ENCODE results near the gene PIEZO1. TPM values are rescaled to one million over a fixed set of nuclear protein-coding genes. Genes with fewer than 3 reads are reported as not detected.

PIEZO1 gene
- total and polyA plus RNA-seq, 9 of the 15 experiments (the other 6 are each of a cell fraction or from before 2014, with no cell fraction given) = 3.6 to 432 (median 131) TPM

DNA sequence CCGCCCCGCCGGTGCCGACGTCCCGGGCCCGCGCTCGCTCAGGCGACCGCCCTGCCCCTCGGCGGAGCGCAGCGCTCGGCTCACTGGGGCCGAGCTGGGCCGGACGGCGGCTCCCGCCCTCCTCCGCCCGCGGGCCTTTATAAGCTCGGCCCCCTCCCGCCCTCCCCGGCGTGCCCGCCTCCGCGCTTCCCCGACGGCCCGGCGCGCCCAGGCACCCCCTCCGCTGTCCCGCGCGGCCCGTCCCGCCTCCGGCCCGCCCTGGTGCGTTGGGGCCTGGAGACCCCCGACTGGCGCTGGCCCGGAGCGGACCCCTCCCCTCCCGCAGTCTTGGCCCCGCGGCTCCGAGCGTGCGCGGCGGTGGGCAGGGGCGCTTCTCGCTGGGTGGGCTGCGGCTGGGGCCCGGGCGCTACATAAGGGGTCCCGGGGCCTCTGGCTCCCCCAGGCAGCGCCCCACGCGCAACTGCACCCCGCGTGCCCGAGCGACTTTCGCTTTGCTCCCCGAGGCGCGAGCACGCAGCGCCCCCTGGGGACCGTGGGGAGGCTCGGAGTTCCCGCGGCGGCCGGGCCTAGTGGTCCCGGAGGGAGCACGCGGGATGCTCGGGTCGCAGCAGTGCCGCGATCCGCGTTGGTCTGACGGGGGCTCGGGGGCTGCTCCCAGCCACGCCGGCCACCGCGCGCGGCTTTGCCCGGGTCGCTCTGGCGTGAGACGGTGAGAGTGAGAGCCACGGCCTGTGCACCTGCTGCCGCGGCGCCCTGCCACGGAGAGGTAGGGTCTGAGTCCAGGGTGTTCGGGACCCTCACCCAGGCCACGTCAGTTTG, at the start of gene PIEZO1 (continued):
- TF ChIP-seq, protein P1, sequence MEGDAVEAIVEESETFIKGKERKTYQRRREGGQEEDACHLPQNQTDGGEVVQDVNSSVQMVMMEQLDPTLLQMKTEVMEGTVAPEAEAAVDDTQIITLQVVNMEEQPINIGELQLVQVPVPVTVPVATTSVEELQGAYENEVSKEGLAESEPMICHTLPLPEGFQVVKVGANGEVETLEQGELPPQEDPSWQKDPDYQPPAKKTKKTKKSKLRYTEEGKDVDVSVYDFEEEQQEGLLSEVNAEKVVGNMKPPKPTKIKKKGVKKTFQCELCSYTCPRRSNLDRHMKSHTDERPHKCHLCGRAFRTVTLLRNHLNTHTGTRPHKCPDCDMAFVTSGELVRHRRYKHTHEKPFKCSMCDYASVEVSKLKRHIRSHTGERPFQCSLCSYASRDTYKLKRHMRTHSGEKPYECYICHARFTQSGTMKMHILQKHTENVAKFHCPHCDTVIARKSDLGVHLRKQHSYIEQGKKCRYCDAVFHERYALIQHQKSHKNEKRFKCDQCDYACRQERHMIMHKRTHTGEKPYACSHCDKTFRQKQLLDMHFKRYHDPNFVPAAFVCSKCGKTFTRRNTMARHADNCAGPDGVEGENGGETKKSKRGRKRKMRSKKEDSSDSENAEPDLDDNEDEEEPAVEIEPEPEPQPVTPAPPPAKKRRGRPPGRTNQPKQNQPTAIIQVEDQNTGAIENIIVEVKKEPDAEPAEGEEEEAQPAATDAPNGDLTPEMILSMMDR (IDR thresholded peaks at IDR 0.05 in 2 of 3, conservative IDR thresholded peaks at IDR 0.05 in 1 of 3; ENCODE audit: insufficient read depth in 2 of 3, low read depth in 1 of 3, low read length in 3 of 3) = peak; percentile 90 to 97 (median 96)
- TF ChIP-seq MYC (IDR thresholded peaks at IDR 0.05; ENCODE audit: low read depth, low read length) (peak; percentile 97), MYC (CRISPR knock-in tag; IDR thresholded peaks at IDR 0.05; ENCODE audit: borderline replicate concordance, low read depth) (no peak), ZKSCAN1 (IDR thresholded peaks at IDR 0.05; ENCODE audit: low read depth, low read length) (peak; percentile 67), MTA1 (IDR thresholded peaks at IDR 0.05; ENCODE audit: borderline replicate concordance) (peak; percentile 88), ZNF282 (CRISPR knock-in tag; IDR thresholded peaks at IDR 0.05) (peak; percentile 92), RAD21 (CRISPR knock-in tag; conservative IDR thresholded peaks at IDR 0.05 in 1 of 2, IDR thresholded peaks at IDR 0.05 in 1 of 2) (peak; percentile 98), YY1 (IDR thresholded peaks at IDR 0.05; ENCODE audit: borderline replicate concordance in 1 of 3, control insufficient read depth in 1 of 3, extremely low read depth in 1 of 3, insufficient read depth in 3 of 3, insufficient read length in 1 of 3, insufficient replicate concordance in 2 of 3, low read depth in 1 of 3, low read length in 2 of 3) (peak in 2 of 3 experiments; percentile 46 to 48), JUN (IDR thresholded peaks at IDR 0.05; ENCODE audit: borderline replicate concordance, low read depth, low read length) (peak; percentile 59; the same call in 1 of the 2 replicates), JUN (CRISPR knock-in tag; IDR thresholded peaks at IDR 0.05; ENCODE audit: borderline replicate concordance) (peak; percentile 76; the same call in 1 of the 2 replicates), RBM22 (IDR thresholded peaks at IDR 0.05; ENCODE audit: low read depth, low read length, poor library complexity, severe bottlenecking) (peak; percentile 61), L3MBTL2 (IDR thresholded peaks at IDR 0.05) (peak; percentile 92)
- TF ChIP-seq, protein P2, sequence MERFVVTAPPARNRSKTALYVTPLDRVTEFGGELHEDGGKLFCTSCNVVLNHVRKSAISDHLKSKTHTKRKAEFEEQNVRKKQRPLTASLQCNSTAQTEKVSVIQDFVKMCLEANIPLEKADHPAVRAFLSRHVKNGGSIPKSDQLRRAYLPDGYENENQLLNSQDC (CRISPR knock-in tag; IDR thresholded peaks at IDR 0.05) = peak; percentile 61; the same call in 1 of the 2 replicates
- TF ChIP-seq, protein P3, sequence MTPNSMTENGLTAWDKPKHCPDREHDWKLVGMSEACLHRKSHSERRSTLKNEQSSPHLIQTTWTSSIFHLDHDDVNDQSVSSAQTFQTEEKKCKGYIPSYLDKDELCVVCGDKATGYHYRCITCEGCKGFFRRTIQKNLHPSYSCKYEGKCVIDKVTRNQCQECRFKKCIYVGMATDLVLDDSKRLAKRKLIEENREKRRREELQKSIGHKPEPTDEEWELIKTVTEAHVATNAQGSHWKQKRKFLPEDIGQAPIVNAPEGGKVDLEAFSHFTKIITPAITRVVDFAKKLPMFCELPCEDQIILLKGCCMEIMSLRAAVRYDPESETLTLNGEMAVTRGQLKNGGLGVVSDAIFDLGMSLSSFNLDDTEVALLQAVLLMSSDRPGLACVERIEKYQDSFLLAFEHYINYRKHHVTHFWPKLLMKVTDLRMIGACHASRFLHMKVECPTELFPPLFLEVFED (CRISPR knock-in tag; conservative IDR thresholded peaks at IDR 0.05) = no peak
- TF ChIP-seq, protein P4, sequence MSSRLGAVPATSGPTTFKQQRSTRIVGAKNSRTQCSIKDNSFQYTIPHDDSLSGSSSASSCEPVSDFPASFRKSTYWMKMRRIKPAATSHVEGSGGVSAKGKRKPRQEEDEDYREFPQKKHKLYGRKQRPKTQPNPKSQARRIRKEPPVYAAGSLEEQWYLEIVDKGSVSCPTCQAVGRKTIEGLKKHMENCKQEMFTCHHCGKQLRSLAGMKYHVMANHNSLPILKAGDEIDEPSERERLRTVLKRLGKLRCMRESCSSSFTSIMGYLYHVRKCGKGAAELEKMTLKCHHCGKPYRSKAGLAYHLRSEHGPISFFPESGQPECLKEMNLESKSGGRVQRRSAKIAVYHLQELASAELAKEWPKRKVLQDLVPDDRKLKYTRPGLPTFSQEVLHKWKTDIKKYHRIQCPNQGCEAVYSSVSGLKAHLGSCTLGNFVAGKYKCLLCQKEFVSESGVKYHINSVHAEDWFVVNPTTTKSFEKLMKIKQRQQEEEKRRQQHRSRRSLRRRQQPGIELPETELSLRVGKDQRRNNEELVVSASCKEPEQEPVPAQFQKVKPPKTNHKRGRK (tag; IDR thresholded peaks at IDR 0.05) = no peak
- TF ChIP-seq, protein P5, sequence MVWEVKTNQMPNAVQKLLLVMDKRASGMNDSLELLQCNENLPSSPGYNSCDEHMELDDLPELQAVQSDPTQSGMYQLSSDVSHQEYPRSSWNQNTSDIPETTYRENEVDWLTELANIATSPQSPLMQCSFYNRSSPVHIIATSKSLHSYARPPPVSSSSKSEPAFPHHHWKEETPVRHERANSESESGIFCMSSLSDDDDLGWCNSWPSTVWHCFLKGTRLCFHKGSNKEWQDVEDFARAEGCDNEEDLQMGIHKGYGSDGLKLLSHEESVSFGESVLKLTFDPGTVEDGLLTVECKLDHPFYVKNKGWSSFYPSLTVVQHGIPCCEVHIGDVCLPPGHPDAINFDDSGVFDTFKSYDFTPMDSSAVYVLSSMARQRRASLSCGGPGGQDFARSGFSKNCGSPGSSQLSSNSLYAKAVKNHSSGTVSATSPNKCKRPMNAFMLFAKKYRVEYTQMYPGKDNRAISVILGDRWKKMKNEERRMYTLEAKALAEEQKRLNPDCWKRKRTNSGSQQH (CRISPR knock-in tag; IDR thresholded peaks at IDR 0.05) = no peak
